ENCODE measurements around the gene ARL15. TPM values are rescaled to one million over a fixed set of nuclear protein-coding genes. Genes with fewer than 3 reads are reported as not detected.

The ARL15 gene
- total RNA-seq, 1 donor from 2014 or later, result 74.4 TPM

DNA sequence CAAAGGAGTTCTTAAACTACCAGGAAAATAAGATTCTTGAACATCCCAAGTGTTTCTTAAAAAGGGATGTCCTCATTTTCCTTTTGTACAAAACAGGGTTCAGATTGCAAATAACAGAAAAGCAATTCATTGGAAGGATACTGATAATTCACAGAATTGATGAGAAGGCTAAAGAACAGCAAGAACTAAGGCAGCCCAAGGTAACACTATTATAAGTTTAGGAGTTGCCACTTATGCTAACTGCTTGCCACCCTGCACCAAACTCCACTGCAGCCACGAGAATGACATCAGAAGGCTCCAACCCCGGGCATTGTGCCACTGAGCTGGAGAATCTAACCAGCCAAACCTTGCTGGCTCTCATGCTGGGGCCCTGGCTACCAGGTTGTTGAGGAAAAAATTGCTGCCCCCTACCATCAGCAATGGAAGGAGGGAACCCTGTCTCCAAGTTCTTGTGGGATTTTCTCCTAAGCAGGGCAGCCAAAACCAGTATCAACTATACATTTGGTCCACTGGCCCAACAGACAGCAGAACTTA lies 123.4 kb downstream of the ARL15 start:
- Histone ChIP-seq H3K27ac (no peak overlapping the region), H3K4me1 (no peaks in the 10 kb centered on the region), H3K4me3 (no peak overlapping the region), H3K36me3 (no peaks in the 10 kb centered on the region), H3K9me3 (no peaks in the 10 kb centered on the region), H3K27me3 (no peaks in the 10 kb centered on the region)
- DNase-seq (ENCODE audit: extremely low spot score in 2 of 2), result no peak
- TF ChIP-seq, protein P1, sequence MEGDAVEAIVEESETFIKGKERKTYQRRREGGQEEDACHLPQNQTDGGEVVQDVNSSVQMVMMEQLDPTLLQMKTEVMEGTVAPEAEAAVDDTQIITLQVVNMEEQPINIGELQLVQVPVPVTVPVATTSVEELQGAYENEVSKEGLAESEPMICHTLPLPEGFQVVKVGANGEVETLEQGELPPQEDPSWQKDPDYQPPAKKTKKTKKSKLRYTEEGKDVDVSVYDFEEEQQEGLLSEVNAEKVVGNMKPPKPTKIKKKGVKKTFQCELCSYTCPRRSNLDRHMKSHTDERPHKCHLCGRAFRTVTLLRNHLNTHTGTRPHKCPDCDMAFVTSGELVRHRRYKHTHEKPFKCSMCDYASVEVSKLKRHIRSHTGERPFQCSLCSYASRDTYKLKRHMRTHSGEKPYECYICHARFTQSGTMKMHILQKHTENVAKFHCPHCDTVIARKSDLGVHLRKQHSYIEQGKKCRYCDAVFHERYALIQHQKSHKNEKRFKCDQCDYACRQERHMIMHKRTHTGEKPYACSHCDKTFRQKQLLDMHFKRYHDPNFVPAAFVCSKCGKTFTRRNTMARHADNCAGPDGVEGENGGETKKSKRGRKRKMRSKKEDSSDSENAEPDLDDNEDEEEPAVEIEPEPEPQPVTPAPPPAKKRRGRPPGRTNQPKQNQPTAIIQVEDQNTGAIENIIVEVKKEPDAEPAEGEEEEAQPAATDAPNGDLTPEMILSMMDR (IDR thresholded peaks at IDR 0.05), result no peak
- TF ChIP-seq POLR2A (IDR thresholded peaks at IDR 0.05) (no peak), POLR2AphosphoS5 (IDR thresholded peaks at IDR 0.05; ENCODE audit: insufficient read depth in 1 of 2, low read depth in 1 of 2) (no peak)
- intact Hi-C loops (cut with DNase I), result no loop called here

DNA sequence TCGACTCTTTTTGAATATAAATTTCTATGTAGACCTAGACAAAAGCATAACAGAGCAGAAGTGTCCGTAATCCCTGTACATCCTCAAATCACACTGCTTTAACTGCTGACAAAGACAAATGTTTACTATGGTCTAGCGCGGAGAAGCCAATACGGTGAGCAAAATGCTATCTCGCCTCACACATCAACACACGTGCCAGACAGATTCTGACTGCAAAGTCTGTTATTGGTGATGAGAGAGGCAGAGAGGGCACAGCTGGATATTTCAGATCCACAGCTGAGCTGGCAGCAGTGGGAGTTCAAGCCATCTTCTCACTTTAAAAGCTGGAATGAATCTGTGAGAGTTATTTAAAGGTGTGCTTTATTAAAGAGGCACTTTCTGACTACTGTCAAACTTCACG lies 124.3 kb downstream of the ARL15 start:
- TF ChIP-seq POLR2AphosphoS5 (IDR thresholded peaks at IDR 0.05; ENCODE audit: insufficient read depth in 1 of 2, low read depth in 1 of 2) (no peak), POLR2A (IDR thresholded peaks at IDR 0.05) (no peak)
- TF ChIP-seq, protein P1 (IDR thresholded peaks at IDR 0.05), result no peak
- Histone ChIP-seq H3K27me3 (no peaks in the 10 kb centered on the region), H3K9me3 (no peaks in the 10 kb centered on the region), H3K4me3 (no peak overlapping the region), H3K36me3 (no peaks in the 10 kb centered on the region), H3K4me1 (no peaks in the 10 kb centered on the region), H3K27ac (no peak overlapping the region)
- DNase-seq (ENCODE audit: extremely low spot score in 2 of 2), result no peak
- intact Hi-C loops (cut with DNase I), result no loop called here

DNA sequence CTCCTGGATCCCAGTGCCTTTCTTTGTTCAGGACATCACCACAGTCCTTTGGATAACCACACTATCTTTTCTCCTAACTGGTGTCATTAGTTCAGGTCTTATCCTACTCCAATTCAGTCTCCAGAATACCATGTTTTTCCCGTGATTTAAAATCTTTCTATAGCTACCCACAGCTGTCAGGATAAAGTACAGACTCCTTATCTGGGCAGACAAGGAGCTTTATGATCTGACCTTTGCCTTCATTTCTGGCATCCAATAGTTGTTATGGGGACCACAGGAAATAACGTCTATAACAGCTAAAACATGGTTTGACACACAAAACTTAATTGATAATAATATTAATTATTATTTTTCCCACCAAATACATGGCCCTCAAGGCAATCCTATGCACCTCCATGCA lies 125.6 kb downstream of the ARL15 start:
- no peaks in the 10 kb centered on the region for H3K4me1 ChIP-seq

DNA sequence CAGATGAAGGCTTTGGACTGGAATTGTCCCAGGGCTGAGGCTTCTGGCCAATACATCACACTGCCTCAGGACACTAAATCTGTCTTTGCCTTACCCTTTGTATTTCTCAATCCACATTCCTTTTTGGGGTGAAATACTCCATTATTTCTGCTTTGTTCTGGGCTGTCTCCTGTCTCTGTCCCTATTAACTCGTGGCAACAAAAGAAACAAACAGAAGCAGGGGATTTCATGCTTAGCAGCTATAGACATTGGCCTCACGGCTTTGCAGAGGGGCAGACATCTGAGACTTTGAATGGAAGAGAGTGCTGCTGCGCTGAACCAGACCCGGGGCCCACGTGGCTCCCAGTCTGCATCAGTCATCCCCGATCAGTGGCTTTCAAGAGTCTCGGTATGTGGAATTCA lies 129.7 kb downstream of the ARL15 start:
- intact Hi-C loops (cut with DNase I), result no loop called here
- no peak for DNase-seq (ENCODE audit: extremely low spot score in 2 of 2)
- H3K4me1 ChIP-seq, result peaks cover 8% of the 10 kb centered on the region
- no peaks in the 10 kb centered on the region for H3K27me3 ChIP-seq
- no peak for TF ChIP-seq POLR2AphosphoS5 (IDR thresholded peaks at IDR 0.05; ENCODE audit: insufficient read depth in 1 of 2, low read depth in 1 of 2)
- TF ChIP-seq POLR2A (IDR thresholded peaks at IDR 0.05), result no peak
- H3K4me3 ChIP-seq, result no peak overlapping the region
- no peaks in the 10 kb centered on the region for H3K36me3 ChIP-seq
- H3K9me3 ChIP-seq, result no peaks in the 10 kb centered on the region
- no peak overlapping the region for H3K27ac ChIP-seq

More for the DNA sequence above, 125.6 kb downstream of the ARL15 start:
- intact Hi-C loops (cut with DNase I), result no loop called here
- Histone ChIP-seq H3K9me3 (no peaks in the 10 kb centered on the region), H3K4me3 (no peak overlapping the region), H3K27me3 (no peaks in the 10 kb centered on the region), H3K27ac (no peak overlapping the region), H3K36me3 (no peaks in the 10 kb centered on the region)
- DNase-seq (ENCODE audit: extremely low spot score in 2 of 2), result no peak
- TF ChIP-seq POLR2A (IDR thresholded peaks at IDR 0.05), result no peak
- TF ChIP-seq, protein P1 (IDR thresholded peaks at IDR 0.05), result no peak
- TF ChIP-seq POLR2AphosphoS5 (IDR thresholded peaks at IDR 0.05; ENCODE audit: insufficient read depth in 1 of 2, low read depth in 1 of 2), result no peak

DNA sequence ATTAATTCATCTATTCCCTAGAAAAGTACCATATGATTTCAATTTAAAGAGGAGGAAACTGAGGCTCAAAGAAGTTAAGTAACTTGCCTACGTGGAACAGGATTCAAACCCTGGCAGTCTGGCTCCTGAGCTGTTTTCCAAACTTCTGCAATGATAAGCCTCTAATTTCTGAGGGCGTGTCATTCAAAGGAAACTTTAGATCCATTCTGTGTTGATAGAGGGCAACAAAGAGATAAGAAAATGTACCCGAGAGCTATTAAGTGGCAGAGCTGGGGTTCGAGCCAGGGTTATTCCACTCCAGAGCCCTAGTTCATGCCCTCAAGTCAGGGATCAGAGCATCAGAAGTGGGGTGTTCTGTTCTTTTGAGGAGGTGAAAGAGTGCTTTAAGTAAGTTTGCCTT lies 131.4 kb downstream of the ARL15 start:
- intact Hi-C loops (cut with DNase I), result no loop called here

More for the DNA sequence above, 131.4 kb downstream of the ARL15 start:
- no peaks in the 10 kb centered on the region for H3K27me3 ChIP-seq
- TF ChIP-seq, protein P1 (IDR thresholded peaks at IDR 0.05), result no peak
- TF ChIP-seq POLR2AphosphoS5 (IDR thresholded peaks at IDR 0.05; ENCODE audit: insufficient read depth in 1 of 2, low read depth in 1 of 2), result no peak
- TF ChIP-seq POLR2A (IDR thresholded peaks at IDR 0.05), result no peak
- H3K36me3 ChIP-seq, result no peaks in the 10 kb centered on the region
- DNase-seq (ENCODE audit: extremely low spot score in 2 of 2), result no peak
- H3K4me3 ChIP-seq, result no peak overlapping the region
- no peak overlapping the region for H3K27ac ChIP-seq
- peaks cover 8% of the 10 kb centered on the region for H3K4me1 ChIP-seq
- H3K9me3 ChIP-seq, result no peaks in the 10 kb centered on the region

Measured in vagina (tissue), 2 donors.